NK-92 (cell line): ENCODE data around the gene PLK1.
"Not testable (repeated sequence)": the region's sequence is repeated elsewhere in the genome, so short reads cannot be mapped to it uniquely, and the experiment has no call there.

Experiments used
- DNase-seq: peaks from one replicate; lab custom pipeline; 2025; ENCODE audit not compliant: unreplicated experiment; lab: John Stamatoyannopoulos, UW

PLK1 gene

DNA sequence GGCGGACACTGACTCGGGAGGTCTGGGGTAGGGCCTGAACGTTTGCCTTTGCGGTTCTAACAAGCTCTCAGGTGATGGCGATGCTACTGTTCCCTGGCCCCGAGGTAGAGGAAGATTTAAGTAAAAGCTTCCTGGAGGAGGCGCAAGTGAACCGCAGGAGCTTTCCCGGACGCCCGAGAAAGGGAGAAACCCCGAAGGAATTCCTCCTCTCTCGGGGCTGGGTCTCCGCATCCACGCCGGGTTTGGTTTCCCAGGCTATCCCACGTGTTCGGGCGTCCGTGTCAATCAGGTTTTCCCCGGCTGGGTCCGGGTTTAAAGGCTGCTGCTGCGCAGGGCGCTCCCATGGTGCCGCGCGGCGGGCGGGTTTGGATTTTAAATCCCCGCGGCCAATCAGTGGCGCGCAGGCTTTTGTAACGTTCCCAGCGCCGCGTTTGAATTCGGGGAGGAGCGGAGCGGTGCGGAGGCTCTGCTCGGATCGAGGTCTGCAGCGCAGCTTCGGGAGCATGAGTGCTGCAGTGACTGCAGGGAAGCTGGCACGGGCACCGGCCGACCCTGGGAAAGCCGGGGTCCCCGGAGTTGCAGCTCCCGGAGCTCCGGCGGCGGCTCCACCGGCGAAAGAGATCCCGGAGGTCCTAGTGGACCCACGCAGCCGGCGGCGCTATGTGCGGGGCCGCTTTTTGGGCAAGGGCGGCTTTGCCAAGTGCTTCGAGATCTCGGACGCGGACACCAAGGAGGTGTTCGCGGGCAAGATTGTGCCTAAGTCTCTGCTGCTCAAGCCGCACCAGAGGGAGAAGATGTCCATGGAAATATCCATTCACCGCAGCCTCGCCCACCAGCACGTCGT is at the start of gene PLK1:
Gene PLK1 (plus strand): TSS at position 460 of the 844 bp plus-strand sequence. CDS start 44 bp downstream, at position 504.
- DNase-seq, result no peak

DNA sequence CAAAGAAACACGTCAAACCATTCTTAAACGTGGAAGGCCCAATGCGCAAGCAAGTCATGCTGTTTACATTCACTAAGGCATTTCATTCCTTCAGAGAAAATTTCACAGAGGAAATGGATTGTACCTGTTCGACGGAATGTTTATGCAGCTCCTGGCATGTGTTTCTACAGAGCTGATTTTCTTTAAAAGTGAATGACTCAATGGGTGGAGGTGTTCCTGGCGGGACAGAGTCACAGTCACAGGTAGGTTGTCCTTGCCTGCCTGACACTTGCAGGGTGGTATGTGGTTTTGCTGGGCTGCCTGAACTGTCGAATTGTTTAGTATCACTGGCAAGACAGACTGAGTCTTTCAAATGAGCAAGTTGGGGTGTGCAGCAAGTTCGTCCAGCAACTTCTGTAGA is 49.2 kb upstream of the PLK1 start:
- no peak for DNase-seq

GRCh38 chr16:23631874-23632273 is 46.8 kb upstream of the PLK1 start:
- not testable (repeated sequence) for DNase-seq

- no peak for DNase-seq
Observed at GRCh38 chr16:23634461-23635036, 44.1 kb upstream of the PLK1 start.

DNA sequence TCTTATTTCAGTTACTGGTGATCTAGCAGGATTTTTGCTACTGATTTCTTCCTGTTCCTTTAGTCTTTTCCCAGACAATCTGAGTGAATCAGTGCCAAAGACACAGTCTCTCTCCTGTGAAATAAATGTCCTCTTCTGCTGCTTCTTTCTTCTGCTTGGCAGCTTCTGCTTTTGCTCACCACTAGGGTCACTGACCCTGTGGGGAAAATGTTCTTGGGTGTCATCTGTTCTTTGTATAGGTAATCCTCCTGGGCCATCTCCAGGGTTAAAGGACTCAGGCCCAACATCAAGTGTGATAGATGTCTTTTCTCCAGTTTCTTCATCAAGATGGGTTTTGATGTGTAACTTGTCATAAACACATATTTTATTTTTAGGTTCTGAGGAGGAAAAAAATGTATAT is 42.7 kb upstream of the PLK1 start:
- DNase-seq, result no peak

DNA sequence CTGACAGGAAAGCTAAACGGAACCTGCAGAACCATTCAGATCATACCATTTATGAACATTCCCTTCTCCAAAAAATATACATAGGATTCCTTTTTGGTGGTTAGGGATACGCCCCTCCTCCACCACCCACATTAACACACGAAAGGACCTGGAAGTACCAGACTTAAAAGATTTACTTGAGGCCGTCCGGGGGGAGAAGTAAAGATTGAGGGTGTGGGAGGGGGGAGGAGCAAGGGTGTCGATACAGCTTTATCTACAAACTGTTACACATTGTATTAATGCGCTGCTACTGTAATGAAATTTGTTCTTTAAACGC is 38.1 kb upstream of the PLK1 start:
- DNase-seq, result no peak

GRCh38 chr16:23640931-23641765 is 37.5 kb upstream of the PLK1 start, which contains the start of the genes DCTN5 and PALB2:
Gene DCTN5 (plus strand): TSS chr16:23641466. CDS start chr16:23641543, 77 bp downstream.
Gene PALB2 (minus strand): TSS chr16:23641310. CDS start chr16:23641157, 153 bp downstream.
- DNase-seq, result peak; percentile 25

- no peak for DNase-seq
Observed at GRCh38 chr16:23642246-23642774, 36.4 kb upstream of the PLK1 start.

GRCh38 chr16:23650674-23651416 is 27.8 kb upstream of the PLK1 start:
- DNase-seq, result no peak

- DNase-seq, result no peak
Observed at GRCh38 chr16:23651943-23652468, 26.7 kb upstream of the PLK1 start.

GRCh38 chr16:23663918-23664317 is 14.8 kb upstream of the PLK1 start:
- no peak for DNase-seq

GRCh38 chr16:23666571-23667354 is 11.9 kb upstream of the PLK1 start:
- no peak for DNase-seq

DNA sequence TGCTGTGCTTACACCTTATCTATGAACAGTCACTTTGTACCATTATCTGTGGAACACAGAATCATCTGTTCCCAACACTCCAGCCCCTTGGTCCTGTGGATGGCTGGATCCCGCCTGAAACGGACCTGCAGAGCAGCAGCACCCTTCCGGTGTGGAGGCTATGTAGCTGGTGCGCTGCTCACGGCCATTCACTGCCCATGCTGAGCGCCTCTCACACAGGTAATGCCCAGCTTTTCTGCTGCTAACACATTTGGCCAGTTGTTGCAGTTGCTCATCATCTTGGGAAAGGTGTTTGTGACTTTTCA is 11.4 kb upstream of the PLK1 start:
- no peak for DNase-seq

DNA sequence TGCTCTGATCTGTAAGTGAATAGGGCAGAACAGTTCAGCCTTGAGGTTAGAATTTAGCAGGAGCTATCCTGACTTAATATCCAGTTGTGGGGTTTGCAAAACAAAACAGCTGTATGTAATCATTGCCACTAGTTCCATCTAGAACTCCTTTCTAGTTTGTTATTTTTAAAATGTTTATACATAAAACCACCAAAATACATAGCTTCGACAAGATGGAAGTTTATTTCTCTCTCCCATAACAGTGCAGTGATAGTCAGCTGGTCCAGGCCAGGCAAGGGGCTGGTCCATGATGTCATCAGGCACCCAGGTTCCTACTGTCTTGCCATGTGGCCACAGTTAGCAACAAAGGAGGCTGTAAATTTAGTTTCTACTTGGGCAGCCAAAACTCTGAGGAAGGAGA is 10.5 kb upstream of the PLK1 start:
- no peak for DNase-seq

GRCh38 chr16:23668873-23669272 is 9.8 kb upstream of the PLK1 start:
- no peak for DNase-seq

DNA sequence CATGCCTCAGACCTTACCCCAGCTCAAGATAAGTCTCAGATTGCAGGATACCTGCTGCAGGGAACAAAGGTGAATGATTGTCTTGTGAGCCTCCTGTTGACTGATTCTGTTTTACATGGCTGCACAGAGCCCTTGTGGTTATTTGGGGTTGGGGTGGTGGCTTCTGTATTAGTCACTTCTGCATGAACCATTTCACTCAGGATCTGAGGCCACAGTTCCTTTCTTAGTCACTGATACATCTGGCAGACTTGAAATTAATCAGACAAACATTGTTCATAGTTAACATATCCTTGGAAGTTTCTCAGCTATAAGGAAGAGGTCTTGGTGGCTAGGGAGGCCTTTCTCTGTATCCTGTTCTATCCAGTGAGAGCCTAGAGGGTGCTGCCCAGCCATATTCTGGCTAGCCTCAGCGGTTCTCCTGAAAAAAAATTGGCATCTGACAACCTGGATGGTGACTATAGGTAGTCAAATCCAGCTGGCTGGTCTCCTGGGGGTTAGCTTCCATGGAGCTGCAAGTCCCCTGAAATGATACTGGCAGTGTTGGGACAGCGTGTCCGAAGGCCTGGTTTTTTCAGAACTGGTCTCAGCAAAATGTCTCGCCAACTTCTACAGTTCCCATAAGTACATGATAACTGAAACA is 8.4 kb upstream of the PLK1 start:
- DNase-seq, result no peak

GRCh38 chr16:23673971-23674614 is 4.6 kb upstream of the PLK1 start:
- no peak for DNase-seq

- no peak for DNase-seq
Observed at GRCh38 chr16:23676924-23677480, 1.7 kb upstream of the PLK1 start.
